SHP77 (cell line): ENCODE data around the gene CGREF1.
A peak's percentile ranks its signal among the peaks of the same experiment; 100 is the strongest.
"Not testable (repeated sequence)": the region's sequence is repeated elsewhere in the genome, so short reads cannot be mapped to it uniquely, and the experiment has no call there.

Experiments
- DNase-seq, 2 experiments: peaks; one replicate each; lab custom pipeline; 2025; lab: John Stamatoyannopoulos, UW

CGREF1 gene

GRCh38 chr2:27087823-27088410 lies 31.0 kb downstream of the CGREF1 start:
- DNase-seq, result no peak

- DNase-seq, result peak; percentile 69
Observed at GRCh38 chr2:27086724-27087593, 32.0 kb downstream of the CGREF1 start, which contains the start of gene KHK. Gene KHK, plus strand, starts transcription at chr2:27086772. Its CDS starts 488 bp downstream, at chr2:27087260.

GRCh38 chr2:27086090-27086723 lies 32.7 kb downstream of the CGREF1 start:
- DNase-seq, result peak; percentile 88 to 90

GRCh38 chr2:27085673-27086089 lies 33.2 kb downstream of the CGREF1 start:
- DNase-seq, result peak; percentile 42 to 76

GRCh38 chr2:27085062-27085672 lies 33.8 kb downstream of the CGREF1 start:
- DNase-seq, result no peak

GRCh38 chr2:27084297-27085061 lies 34.4 kb downstream of the CGREF1 start:
- DNase-seq, result no peak

GRCh38 chr2:27083410-27084296 lies 35.3 kb downstream of the CGREF1 start:
- DNase-seq, result peak in 1 of 2 experiments; percentile 40

GRCh38 chr2:27082773-27083409 lies 36.0 kb downstream of the CGREF1 start:
- DNase-seq, result no peak

- no peak for DNase-seq
Observed at GRCh38 chr2:27081984-27082772, 36.8 kb downstream of the CGREF1 start.

GRCh38 chr2:27080603-27080936 lies 38.4 kb downstream of the CGREF1 start:
- no peak for DNase-seq

- DNase-seq, result no peak
Observed at GRCh38 chr2:27080140-27080469, 38.8 kb downstream of the CGREF1 start.

- no peak for DNase-seq
Observed at GRCh38 chr2:27079233-27080139, 39.4 kb downstream of the CGREF1 start.

- DNase-seq, result no peak
Observed at GRCh38 chr2:27078267-27079194, 40.4 kb downstream of the CGREF1 start, which contains the start of gene EMILIN1. Gene EMILIN1, plus strand, starts transcription at chr2:27078615. Its CDS starts 451 bp downstream, at chr2:27079066.

- DNase-seq, result no peak
Observed at GRCh38 chr2:27077231-27077630, 41.7 kb downstream of the CGREF1 start.

- DNase-seq, result no peak
Observed at GRCh38 chr2:27076323-27076722, 42.6 kb downstream of the CGREF1 start.

- not testable (repeated sequence) for DNase-seq
Observed at GRCh38 chr2:27075566-27075871, 43.4 kb downstream of the CGREF1 start.
